ENCODE measurements around the gene SETD1A. TPM values are rescaled to one million over a fixed set of nuclear protein-coding genes. Genes with fewer than 3 reads are reported as not detected.

Gene SETD1A
- total and polyA plus RNA-seq, 9 of the 15 experiments (the other 6 are each of a cell fraction or from before 2014, with no cell fraction given) = 0.08 to 36.0 (median 4.2) TPM

- TF ChIP-seq ZNF449 (CRISPR knock-in tag; IDR thresholded peaks at IDR 0.05) = no peak
- no peak for TF ChIP-seq ZBTB49 (CRISPR knock-in tag; IDR thresholded peaks at IDR 0.05; ENCODE audit: borderline replicate concordance)
- TF ChIP-seq DEAF1 (CRISPR knock-in tag; IDR thresholded peaks at IDR 0.05) = no peak
- TF ChIP-seq ZFX (CRISPR knock-in tag; IDR thresholded peaks at IDR 0.05) = no peak
These were observed 11.8 kb downstream of the SETD1A start (continued) for GRCh38 chr16:30969246-30969842.
